Progenitor cell of endocrine pancreas (in vitro differentiated cells): ENCODE measurements around the gene RBM4B. TPM values are rescaled to one million over a fixed set of nuclear protein-coding genes. Genes with fewer than 3 reads are reported as not detected.

Source experiments
- DNase-seq: peaks from one replicate; pipeline ENCODE4 v3.0.0; 2021; ENCODE audit warnings: low spot score; ENCODE audit not compliant: unreplicated experiment
- H3K27ac Mint-ChIP-seq: 2 replicates; pipeline ENCODE4 v1.8.0; 2021; ENCODE audit warnings: mild to moderate bottlenecking, moderate library complexity, mixed read lengths
- H3K27me3 Mint-ChIP-seq: 2 replicates; pipeline ENCODE4 v1.8.0; 2021; ENCODE audit warnings: mixed read lengths
- H3K36me3 Mint-ChIP-seq: 2 replicates; pipeline ENCODE4 v1.8.0; 2022; ENCODE audit warnings: mixed read lengths; ENCODE audit not compliant: insufficient read depth
- H3K4me1 Mint-ChIP-seq: 2 replicates; pipeline ENCODE4 v1.8.0; 2021; ENCODE audit warnings: low read depth, mixed read lengths
- H3K4me3 Mint-ChIP-seq: 2 replicates; pipeline ENCODE4 v1.8.0; 2021; ENCODE audit warnings: low read depth, mild to moderate bottlenecking, moderate library complexity, mixed read lengths
- H3K9me3 Mint-ChIP-seq: 2 replicates; pipeline ENCODE4 v1.8.0; 2021; ENCODE audit warnings: low read depth, mixed read lengths
- CTCF ChIP-seq: fragments of 200-600 bp; sonication (generic); IDR thresholded peaks from one replicate; pipeline ENCODE4 v1.5.0; 2021; ENCODE audit warnings: antibody characterized with exemption, mild to moderate bottlenecking; ENCODE audit not compliant: unreplicated experiment
- total RNA-seq: library from RNA; stranded (reverse); gene quantifications from 2 replicates; pipeline ENCODE4 v1.2.1, GENCODE V29; 2021

RBM4B gene
- total RNA-seq, 1 donor from 2014 or later: 71.0 TPM

- no peak overlapping the region for H3K4me3 Mint-ChIP-seq
These were observed 45.8 kb downstream of the RBM4B start for GRCh38 chr11:66631883-66632282.

GRCh38 chr11:66629356-66629755 is 48.3 kb downstream of the RBM4B start:
- Mint-ChIP-seq H3K27ac (no peak overlapping the region), H3K4me1 (no peaks in the 10 kb centered on the region), H3K4me3 (no peak overlapping the region), H3K27me3 (no peaks in the 10 kb centered on the region), H3K36me3 (peaks cover 24% of the 10 kb centered on the region), H3K9me3 (no peaks in the 10 kb centered on the region)
- no peak for TF ChIP-seq CTCF
- DNase-seq: no peak

More at GRCh38 chr11:66631883-66632282, 45.8 kb downstream of the RBM4B start:
- no peak for TF ChIP-seq CTCF
- no peak overlapping the region for H3K27ac Mint-ChIP-seq
- peaks cover 23% of the 10 kb centered on the region for H3K36me3 Mint-ChIP-seq
- H3K9me3 Mint-ChIP-seq: no peaks in the 10 kb centered on the region
- no peaks in the 10 kb centered on the region for H3K27me3 Mint-ChIP-seq
- no peak for DNase-seq
- no peaks in the 10 kb centered on the region for H3K4me1 Mint-ChIP-seq

GRCh38 chr11:66628061-66628603 is 49.6 kb downstream of the RBM4B start:
- H3K4me1 Mint-ChIP-seq: no peaks in the 10 kb centered on the region
- TF ChIP-seq CTCF: no peak
- peaks cover 27% of the 10 kb centered on the region for H3K36me3 Mint-ChIP-seq
- no peaks in the 10 kb centered on the region for H3K27me3 Mint-ChIP-seq
- no peak for DNase-seq
- no peaks in the 10 kb centered on the region for H3K9me3 Mint-ChIP-seq
- H3K4me3 Mint-ChIP-seq: no peak overlapping the region
- H3K27ac Mint-ChIP-seq: no peak overlapping the region

GRCh38 chr11:66626926-66627325 is 50.8 kb downstream of the RBM4B start:
- no peak for TF ChIP-seq CTCF
- Mint-ChIP-seq H3K4me3 (no peak overlapping the region), H3K36me3 (peaks cover 24% of the 10 kb centered on the region), H3K27ac (no peak overlapping the region), H3K9me3 (no peaks in the 10 kb centered on the region), H3K4me1 (peaks cover 6% of the 10 kb centered on the region), H3K27me3 (no peaks in the 10 kb centered on the region)
- no peak for DNase-seq

- DNase-seq: no peak
- Mint-ChIP-seq H3K27ac (no peak overlapping the region), H3K36me3 (peaks cover 24% of the 10 kb centered on the region), H3K9me3 (no peaks in the 10 kb centered on the region), H3K4me1 (peaks cover 9% of the 10 kb centered on the region), H3K27me3 (no peaks in the 10 kb centered on the region), H3K4me3 (no peak overlapping the region)
- TF ChIP-seq CTCF: no peak
These were observed 51.3 kb downstream of the RBM4B start for GRCh38 chr11:66626382-66626781.
